GM18498 (cell line): ENCODE results near the gene ECSIT.

Experiments
- ATAC-seq: cut with Tn5 transposase; IDR thresholded peaks from one replicate; pipeline ENCODE4 v1.9.1; 2021; ENCODE audit warnings: mild to moderate bottlenecking, moderate library complexity; ENCODE audit not compliant: unreplicated experiment

The ECSIT gene

GRCh38 chr19:11505504-11506100 lies 23.3 kb downstream of the ECSIT start, which contains the start of gene ZNF653:
TSS of gene ZNF653 (minus strand) at chr19:11505839. CDS start at chr19:11505786, 53 bp downstream.
- ATAC-seq = peak; percentile 57

DNA sequence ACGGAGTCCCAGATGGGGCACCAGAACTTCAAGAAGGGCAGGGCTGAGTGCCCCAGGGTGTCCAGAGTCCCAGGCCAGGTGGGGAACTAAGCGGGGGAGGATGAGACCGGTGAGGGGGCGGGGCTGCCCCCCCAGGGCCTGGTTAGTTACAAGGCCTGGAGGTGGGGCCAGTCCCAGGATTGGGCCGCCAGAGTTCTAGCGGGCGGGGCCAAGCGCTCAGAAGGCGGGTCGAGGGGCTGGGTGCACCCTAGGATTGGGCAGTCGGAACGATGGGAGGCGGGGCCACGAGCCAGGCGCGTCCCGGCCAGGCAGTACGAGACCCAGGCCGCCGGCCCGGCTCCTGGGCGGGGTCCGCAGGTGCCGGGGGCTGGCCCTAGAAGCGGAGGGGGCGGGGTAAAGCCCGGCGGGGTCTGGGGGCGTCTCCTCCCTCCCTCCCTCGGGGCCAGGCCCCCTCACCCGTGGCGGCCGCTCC lies 23.9 kb downstream of the ECSIT start:
- peak; percentile 88 for ATAC-seq

- no peak for ATAC-seq
Observed at GRCh38 chr19:11504502-11505031, 24.4 kb downstream of the ECSIT start.

DNA sequence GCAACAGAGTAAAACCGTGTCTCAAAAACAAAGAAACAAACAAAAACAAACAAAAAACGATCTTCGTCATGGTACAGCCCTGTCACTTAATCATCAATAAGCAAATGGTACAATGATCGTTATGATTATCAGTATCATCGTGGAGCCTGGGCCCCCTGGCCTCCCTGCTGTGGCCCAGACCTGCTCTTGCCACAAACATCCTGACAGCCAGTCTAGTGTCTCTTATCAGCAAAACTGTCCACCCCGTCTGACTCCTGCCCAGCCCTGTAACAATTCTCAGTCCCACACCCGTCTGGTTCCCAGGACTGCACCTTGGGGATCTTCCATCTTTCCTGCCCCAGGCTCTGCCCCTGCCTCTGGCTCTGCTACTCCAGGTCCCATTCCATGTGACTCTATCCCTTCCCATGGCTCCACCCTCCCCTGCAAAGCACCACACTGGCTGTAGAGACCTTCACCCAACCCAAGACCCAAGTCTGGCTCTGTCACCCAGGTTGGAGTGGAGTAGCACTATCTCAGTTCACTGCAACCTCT lies 29.0 kb downstream of the ECSIT start:
- no peak for ATAC-seq

GRCh38 chr19:11499220-11499726 lies 29.7 kb downstream of the ECSIT start:
- ATAC-seq = no peak

DNA sequence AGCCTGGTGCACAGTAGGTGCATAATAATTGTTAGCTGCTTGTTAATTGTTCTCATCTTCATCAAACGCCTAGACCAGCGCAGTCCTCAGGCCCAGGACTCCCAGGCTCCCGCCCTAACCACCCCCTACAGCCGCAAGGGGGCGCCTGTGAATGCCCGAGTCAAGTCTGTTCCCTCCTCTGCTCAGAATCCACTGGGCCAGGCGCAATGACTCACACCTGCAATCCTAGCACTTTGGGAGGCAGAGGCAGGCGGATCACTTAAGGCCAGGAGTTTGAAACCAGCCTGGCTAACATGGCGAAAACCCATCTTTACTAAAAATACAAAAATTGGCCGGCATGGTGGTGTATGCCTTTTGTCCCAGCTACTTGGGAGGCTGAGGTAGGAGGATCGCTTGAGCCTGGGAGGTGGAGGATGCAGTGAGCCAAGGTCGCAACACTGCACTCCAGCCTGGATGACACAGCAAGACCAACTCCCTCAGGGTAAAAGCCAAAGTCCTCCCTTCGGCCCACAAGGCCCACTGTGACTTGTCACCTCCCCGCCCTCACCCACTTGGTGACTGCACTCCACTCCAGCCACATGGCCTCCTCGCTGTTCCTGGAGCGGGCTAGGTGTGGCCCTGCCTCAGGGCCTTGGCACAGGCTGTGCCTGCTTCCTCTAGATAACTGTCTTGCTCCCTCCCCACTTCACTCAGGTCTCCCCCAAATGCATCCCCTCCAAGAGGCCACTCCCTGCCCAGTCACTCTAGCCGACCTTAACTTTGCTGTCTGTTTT lies 32.4 kb downstream of the ECSIT start:
- ATAC-seq = no peak

- no peak for ATAC-seq
Observed at GRCh38 chr19:11495885-11496284, 33.0 kb downstream of the ECSIT start.

DNA sequence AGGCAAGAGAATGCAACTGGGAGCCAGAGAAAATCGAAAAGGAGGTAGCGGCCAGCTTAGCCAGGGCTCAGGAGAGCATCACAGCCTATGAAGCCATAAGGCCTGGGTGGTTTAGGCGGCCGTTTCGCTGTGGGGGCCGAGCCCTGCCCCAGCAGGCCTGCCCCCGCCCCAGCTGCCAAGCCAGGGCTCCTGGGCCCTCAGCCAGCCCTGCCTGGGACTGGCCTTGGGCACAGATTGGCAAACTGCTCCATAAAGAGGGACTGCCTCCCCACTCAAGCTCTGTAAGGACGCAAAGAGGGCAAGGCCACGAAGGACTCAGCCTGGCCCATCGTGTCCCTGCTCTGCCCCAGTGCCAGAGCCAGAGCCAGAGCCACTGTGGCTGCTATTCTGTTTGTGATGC lies 33.5 kb downstream of the ECSIT start:
- ATAC-seq = no peak

DNA sequence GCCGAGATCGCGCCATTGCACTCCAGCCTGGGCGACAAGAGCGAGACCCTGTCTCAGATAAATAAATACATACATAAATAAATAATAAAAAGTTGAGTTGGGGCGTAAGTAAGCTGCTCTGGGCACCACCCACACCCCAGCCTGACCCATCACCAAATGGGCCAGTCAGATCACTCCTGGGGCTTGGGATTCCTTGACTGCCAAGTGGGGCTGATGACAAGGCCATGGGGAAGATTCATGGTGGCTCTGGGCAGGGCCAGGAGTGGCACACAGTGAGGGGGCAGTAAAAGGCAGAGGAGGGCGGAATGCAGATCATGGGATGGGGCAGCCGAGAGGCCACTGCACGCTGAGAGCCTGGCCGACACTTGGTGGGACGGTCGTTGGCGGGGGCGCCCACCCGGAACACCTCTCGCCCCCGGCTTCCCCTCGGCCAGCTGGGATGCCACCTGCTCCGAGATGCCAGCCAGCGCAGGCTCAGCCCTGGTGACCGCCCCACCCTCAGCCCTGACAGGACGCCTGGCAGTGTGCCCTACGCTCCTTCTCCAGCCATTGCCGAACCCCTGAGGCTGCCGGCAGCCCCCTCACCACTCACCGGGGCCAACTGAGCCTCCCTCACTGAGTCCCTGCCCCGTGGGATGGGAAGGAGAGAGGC lies 34.2 kb downstream of the ECSIT start:
- ATAC-seq = no peak

- no peak for ATAC-seq
Observed at GRCh38 chr19:11489378-11489777, 39.6 kb downstream of the ECSIT start.

GRCh38 chr19:11486661-11487503 lies 42.1 kb downstream of the ECSIT start:
- no peak for ATAC-seq

DNA sequence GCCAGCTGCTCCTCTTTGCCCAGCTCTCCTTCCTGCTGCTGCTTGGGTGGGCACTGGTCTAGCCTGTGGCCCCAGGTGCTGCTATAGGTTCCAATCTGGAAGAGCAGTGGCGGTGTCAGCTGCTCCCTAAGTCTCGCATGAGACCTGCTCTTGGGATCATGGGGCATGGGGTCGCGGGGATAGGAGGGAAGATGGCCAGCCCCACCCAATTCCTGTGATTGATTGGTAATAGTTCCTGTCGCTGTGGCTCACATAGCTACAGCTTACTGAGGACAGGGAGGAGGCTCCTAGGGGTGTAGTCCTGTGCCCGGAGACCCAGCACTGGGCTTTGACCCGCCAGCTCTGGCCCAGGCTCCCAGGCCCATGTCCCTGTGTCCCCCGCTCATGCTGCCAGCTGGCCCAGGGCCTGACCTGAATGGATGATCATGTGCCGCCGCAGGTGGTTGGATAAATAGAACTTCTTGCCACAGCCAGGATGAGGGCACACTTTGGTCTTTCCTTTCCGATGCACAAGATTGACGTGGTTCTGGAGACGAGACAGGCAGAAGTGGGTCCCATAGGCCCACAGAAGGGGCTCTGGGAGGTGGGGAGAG lies 43.6 kb downstream of the ECSIT start:
- no peak for ATAC-seq

- no peak for ATAC-seq
Observed at GRCh38 chr19:11483366-11484111, 45.4 kb downstream of the ECSIT start.

DNA sequence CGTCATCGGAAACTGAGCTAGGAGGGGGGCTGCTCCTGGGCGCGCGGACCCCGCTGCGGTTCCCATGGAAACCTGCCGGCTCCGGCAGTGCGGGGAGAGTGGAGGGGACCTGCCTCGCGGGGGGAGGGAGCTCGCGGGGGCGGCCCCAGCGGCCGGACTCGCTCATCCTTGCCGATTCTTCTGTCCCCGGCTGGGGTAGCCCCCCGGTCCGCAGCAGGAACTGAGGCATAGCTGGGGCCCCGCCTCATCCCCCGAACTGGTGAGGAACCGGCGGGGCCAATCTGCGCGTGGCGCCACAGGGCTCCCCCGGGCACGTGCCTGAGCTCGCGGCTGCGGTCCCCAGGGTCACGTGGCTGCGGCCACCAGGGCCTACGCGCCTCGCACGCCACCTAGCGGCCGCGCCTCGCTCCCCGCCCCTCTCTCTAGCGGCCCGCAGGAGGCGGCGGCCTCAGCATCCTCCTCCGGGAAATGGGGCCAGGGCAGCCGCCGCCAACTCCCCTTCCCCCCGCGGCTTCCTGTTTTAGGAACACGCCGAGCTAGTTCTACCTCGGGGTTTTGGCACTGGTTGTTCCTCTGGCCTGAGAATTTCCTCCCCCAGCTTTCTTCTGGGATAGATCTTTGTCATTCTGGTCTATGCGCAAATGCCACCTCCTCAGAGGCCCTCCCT lies 46.4 kb downstream of the ECSIT start:
- peak; percentile 77 for ATAC-seq

- ATAC-seq = peak; percentile 75
Observed at GRCh38 chr19:11481534-11482383, 47.2 kb downstream of the ECSIT start.

DNA sequence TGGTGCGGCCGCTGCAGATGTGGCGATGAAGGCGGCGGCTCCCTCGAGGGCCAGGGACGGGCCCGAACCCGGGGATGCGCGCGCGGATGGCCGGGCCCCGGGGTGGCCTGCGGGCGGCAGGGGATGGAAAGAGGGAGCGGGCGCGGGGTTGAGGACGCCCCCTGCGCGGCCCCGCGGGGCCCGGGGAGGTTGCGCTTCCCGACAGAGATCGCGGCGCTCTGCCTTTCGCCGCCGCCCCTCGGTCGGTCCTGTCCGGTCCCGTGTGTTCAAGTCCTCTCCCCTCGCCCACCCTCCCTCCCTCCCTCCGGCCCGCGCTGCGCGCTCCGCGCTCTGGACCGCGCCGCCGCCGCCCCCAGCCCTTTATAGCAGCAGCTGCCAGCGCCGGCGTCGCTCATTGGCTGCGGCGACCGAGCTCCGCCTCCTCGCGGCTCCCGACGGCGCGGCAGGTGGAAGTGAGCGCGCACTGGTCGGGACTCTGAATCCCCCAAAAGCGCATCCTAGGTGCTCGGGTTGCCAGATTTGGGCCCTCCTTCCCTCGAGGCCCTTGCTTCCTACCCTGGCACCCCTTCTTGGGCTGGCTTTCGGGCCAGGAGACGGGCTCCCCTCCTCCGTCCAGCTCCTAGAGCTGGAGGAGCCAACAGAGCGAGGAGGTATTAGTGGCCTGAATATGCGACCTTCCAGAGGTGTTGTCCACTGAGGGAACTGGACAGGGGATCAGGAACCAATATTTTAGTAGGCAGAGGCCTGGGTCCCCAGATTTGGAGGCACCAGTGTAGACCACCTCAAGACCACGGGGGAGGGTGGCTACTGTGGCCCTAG lies 48.0 kb downstream of the ECSIT start, which contains the start of gene ELAVL3:
Gene ELAVL3 (minus strand): TSS at position 332 of the 819 bp plus-strand sequence. CDS start 438 bp downstream, outside the sequence.
- ATAC-seq = no peak
